ENCODE data around the gene C6. TPM values are rescaled to one million over a fixed set of nuclear protein-coding genes. Genes with fewer than 3 reads are reported as not detected.
"Not testable (repeated sequence)": the region's sequence is repeated elsewhere in the genome, so short reads cannot be mapped to it uniquely, and the experiment has no call there.

The C6 gene
- total RNA-seq, 1 donor from 2014 or later, result not detected

GRCh38 chr5:41234475-41234874 lies 21.1 kb upstream of the C6 start:
- no peaks in the 10 kb centered on the region for H3K36me3 Mint-ChIP-seq
- H3K4me1 Mint-ChIP-seq, result no peaks in the 10 kb centered on the region
- H3K79me2 ChIP-seq (ENCODE audit: low read depth), result no peaks in the 10 kb centered on the region
- no peak overlapping the region for H3K4me2 ChIP-seq
- no peaks in the 10 kb centered on the region for H4K20me1 ChIP-seq (ENCODE audit: low read depth)
- no peak overlapping the region for H2AFZ ChIP-seq (replicated peaks)
- no peaks in the 10 kb centered on the region for H3K36me3 ChIP-seq
- peaks cover 11% of the 10 kb centered on the region for H3K9me3 Mint-ChIP-seq
- TF ChIP-seq EZH2 (IDR thresholded peaks at IDR 0.05) (no peak), EZH2phosphoT487 (IDR thresholded peaks at IDR 0.05) (no peak), CTCF (IDR thresholded peaks at IDR 0.05) (no peak)
- no peak overlapping the region for H3K4me3 Mint-ChIP-seq
- no peaks in the 10 kb centered on the region for H3K27me3 ChIP-seq
- DNase-seq (ENCODE audit: low spot score), result no peak
- no peaks in the 10 kb centered on the region for H3F3A ChIP-seq (ENCODE audit: low read depth)
- no peak overlapping the region for H3K27ac Mint-ChIP-seq
- H3K27me3 Mint-ChIP-seq (ENCODE audit: insufficient read depth, low read depth), result peaks cover 2% of the 10 kb centered on the region
- no peaks in the 10 kb centered on the region for H3K4me1 ChIP-seq
- H3K4me3 ChIP-seq, result no peak overlapping the region
- H3K27ac ChIP-seq, result no peak overlapping the region
- H3K9me3 ChIP-seq (ENCODE audit: low read depth), result no peaks in the 10 kb centered on the region
- no peak overlapping the region for H3K9ac ChIP-seq

DNA sequence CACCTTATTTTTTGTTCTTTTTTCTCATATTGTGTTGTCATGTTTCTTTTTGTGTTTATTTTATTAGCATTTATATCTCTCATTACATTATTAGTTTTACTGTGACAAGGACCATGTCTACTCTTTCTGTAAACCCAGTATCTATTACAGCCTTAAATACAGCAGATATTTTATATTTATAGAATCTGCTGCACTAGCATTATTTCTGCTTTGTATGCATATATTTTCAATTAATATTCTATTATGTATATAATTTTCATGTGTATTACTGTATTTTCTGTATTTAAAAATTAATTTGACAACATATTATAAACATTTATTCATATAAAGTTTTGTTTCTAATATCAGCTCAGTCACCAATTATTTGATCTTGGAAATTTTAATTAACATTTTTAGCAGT lies 19.5 kb upstream of the C6 start:
- Mint-ChIP-seq H3K4me1 (no peaks in the 10 kb centered on the region), H3K27ac (no peak overlapping the region)
- no peaks in the 10 kb centered on the region for H4K20me1 ChIP-seq (ENCODE audit: low read depth)

GRCh38 chr5:41230276-41230675 lies 16.9 kb upstream of the C6 start:
- not testable (repeated sequence) for H3K4me3 Mint-ChIP-seq; H3K27ac ChIP-seq; H3K27me3 Mint-ChIP-seq (ENCODE audit: insufficient read depth, low read depth); H2AFZ ChIP-seq (replicated peaks); H3K9ac ChIP-seq; H3K36me3 ChIP-seq; H3K27me3 ChIP-seq; H3K4me3 ChIP-seq; H3K4me2 ChIP-seq; H3K4me1 Mint-ChIP-seq; H3K36me3 Mint-ChIP-seq; H3K79me2 ChIP-seq (ENCODE audit: low read depth); H3K9me3 ChIP-seq (ENCODE audit: low read depth); DNase-seq (ENCODE audit: low spot score); H4K20me1 ChIP-seq (ENCODE audit: low read depth); H3K27ac Mint-ChIP-seq; H3F3A ChIP-seq (ENCODE audit: low read depth); H3K4me1 ChIP-seq
- peaks cover 26% of the 10 kb centered on the region for H3K9me3 Mint-ChIP-seq

More for the DNA sequence above, 19.5 kb upstream of the C6 start:
- Histone ChIP-seq H3K9me3 (ENCODE audit: low read depth) (no peaks in the 10 kb centered on the region), H3K27me3 (no peaks in the 10 kb centered on the region), H3K79me2 (ENCODE audit: low read depth) (no peaks in the 10 kb centered on the region), H3K4me1 (no peaks in the 10 kb centered on the region), H3F3A (ENCODE audit: low read depth) (no peaks in the 10 kb centered on the region), H3K27ac (no peak overlapping the region), H3K9ac (no peak overlapping the region), H2AFZ (replicated peaks) (no peak overlapping the region), H3K36me3 (no peaks in the 10 kb centered on the region), H3K4me2 (no peak overlapping the region), H3K4me3 (no peak overlapping the region)
- no peak for DNase-seq (ENCODE audit: low spot score)
- no peak for TF ChIP-seq CTCF (IDR thresholded peaks at IDR 0.05)
- TF ChIP-seq EZH2 (IDR thresholded peaks at IDR 0.05), result no peak
- no peak for TF ChIP-seq EZH2phosphoT487 (IDR thresholded peaks at IDR 0.05)
- peaks cover 18% of the 10 kb centered on the region for H3K9me3 Mint-ChIP-seq
- H3K4me3 Mint-ChIP-seq, result no peak overlapping the region
- H3K27me3 Mint-ChIP-seq (ENCODE audit: insufficient read depth, low read depth), result peaks cover 2% of the 10 kb centered on the region
- H3K36me3 Mint-ChIP-seq, result no peaks in the 10 kb centered on the region

DNA sequence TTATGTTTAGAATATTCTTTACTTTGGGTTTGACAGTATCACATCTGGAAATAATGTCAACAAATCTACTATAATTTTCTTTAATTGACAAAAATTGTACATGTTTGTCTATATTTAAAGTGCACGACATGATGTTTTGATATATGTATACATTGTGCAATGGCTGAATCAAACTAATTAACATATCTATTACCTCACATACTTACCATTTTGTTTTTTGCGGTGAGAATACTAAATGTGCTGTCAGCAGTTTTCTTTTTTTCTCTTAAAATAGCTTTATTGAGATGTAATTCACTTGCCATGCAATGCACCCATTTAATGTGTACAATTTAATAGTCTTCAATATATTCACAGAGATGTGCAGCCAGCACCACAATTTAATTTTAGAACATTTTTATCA lies 10.6 kb upstream of the C6 start:
- Mint-ChIP-seq H3K27me3 (ENCODE audit: insufficient read depth, low read depth) (no peaks in the 10 kb centered on the region), H3K27ac (no peak overlapping the region), H3K4me1 (peaks cover 7% of the 10 kb centered on the region)

More for the DNA sequence above, 10.6 kb upstream of the C6 start:
- Mint-ChIP-seq H3K36me3 (no peaks in the 10 kb centered on the region), H3K9me3 (peaks cover 13% of the 10 kb centered on the region), H3K4me3 (no peak overlapping the region)
- no peak overlapping the region for H2AFZ ChIP-seq (replicated peaks)
- H3K27ac ChIP-seq, result no peak overlapping the region
- H4K20me1 ChIP-seq (ENCODE audit: low read depth), result no peaks in the 10 kb centered on the region
- TF ChIP-seq EZH2 (IDR thresholded peaks at IDR 0.05), result no peak
- TF ChIP-seq EZH2phosphoT487 (IDR thresholded peaks at IDR 0.05), result no peak
- no peak for TF ChIP-seq CTCF (IDR thresholded peaks at IDR 0.05)
- H3K79me2 ChIP-seq (ENCODE audit: low read depth), result no peaks in the 10 kb centered on the region
- H3F3A ChIP-seq (ENCODE audit: low read depth), result no peaks in the 10 kb centered on the region
- H3K4me2 ChIP-seq, result no peak overlapping the region
- H3K4me3 ChIP-seq, result no peak overlapping the region
- peaks cover 8% of the 10 kb centered on the region for H3K4me1 ChIP-seq
- H3K9me3 ChIP-seq (ENCODE audit: low read depth), result no peaks in the 10 kb centered on the region
- DNase-seq (ENCODE audit: low spot score), result no peak
- no peak overlapping the region for H3K9ac ChIP-seq
- no peaks in the 10 kb centered on the region for H3K27me3 ChIP-seq
- no peaks in the 10 kb centered on the region for H3K36me3 ChIP-seq
